ENCODE data around the gene TXNRD2. TPM values are rescaled to one million over a fixed set of nuclear protein-coding genes. Genes with fewer than 3 reads are reported as not detected.

Gene TXNRD2
- total RNA-seq, 1 donor from 2014 or later = 23.0 TPM

GRCh38 chr22:19988965-19989724, 47.5 kb upstream of the TXNRD2 start:
- Mint-ChIP-seq H3K9me3 (ENCODE audit: unreplicated experiment) (no peaks in the 10 kb centered on the region), H3K27ac (ENCODE audit: unreplicated experiment) (no peak overlapping the region)

DNA sequence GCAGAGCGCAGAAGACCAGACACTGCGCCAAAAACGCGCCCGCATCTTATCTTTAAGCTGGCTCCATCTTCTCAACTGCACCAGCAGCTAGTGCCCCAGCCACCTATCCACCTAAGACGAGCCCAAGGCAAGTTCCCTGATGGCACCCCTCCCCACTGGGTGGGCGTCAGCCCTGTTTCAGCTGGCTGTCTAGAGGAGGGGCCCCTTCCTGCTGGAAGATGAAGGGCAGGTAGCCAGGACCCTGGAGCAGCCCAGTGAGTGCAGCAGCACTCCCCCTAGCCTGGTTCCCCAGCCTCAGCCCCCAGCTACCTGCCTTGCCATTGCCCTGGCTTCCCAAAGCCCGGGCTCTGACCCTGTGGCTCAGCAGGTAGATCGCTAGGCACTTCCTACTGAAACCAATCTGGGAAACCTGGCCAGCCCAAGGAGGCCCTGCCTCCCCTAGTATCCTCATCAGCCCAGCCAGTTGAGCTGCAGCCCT, 46.8 kb upstream of the TXNRD2 start:
- Mint-ChIP-seq H3K27ac (ENCODE audit: unreplicated experiment) (no peak overlapping the region), H3K36me3 (ENCODE audit: low read depth, unreplicated experiment) (no peaks in the 10 kb centered on the region), H3K4me1 (ENCODE audit: unreplicated experiment) (no peaks in the 10 kb centered on the region), H3K9me3 (ENCODE audit: unreplicated experiment) (no peaks in the 10 kb centered on the region), H3K4me3 (ENCODE audit: unreplicated experiment) (no peak overlapping the region), H3K27me3 (ENCODE audit: unreplicated experiment) (peaks cover 11% of the 10 kb centered on the region)
- no peak for DNase-seq (ENCODE audit: low spot score)
- no peak for TF ChIP-seq CTCF (IDR thresholded peaks at IDR 0.05; ENCODE audit: unreplicated experiment)

More at GRCh38 chr22:19988965-19989724, 47.5 kb upstream of the TXNRD2 start:
- H3K36me3 Mint-ChIP-seq (ENCODE audit: low read depth, unreplicated experiment) = no peaks in the 10 kb centered on the region
- no peak for TF ChIP-seq CTCF (IDR thresholded peaks at IDR 0.05; ENCODE audit: unreplicated experiment)
- H3K4me3 Mint-ChIP-seq (ENCODE audit: unreplicated experiment) = no peak overlapping the region
- peaks cover 11% of the 10 kb centered on the region for H3K27me3 Mint-ChIP-seq (ENCODE audit: unreplicated experiment)
- H3K4me1 Mint-ChIP-seq (ENCODE audit: unreplicated experiment) = no peaks in the 10 kb centered on the region
- DNase-seq (ENCODE audit: low spot score) = no peak

DNA sequence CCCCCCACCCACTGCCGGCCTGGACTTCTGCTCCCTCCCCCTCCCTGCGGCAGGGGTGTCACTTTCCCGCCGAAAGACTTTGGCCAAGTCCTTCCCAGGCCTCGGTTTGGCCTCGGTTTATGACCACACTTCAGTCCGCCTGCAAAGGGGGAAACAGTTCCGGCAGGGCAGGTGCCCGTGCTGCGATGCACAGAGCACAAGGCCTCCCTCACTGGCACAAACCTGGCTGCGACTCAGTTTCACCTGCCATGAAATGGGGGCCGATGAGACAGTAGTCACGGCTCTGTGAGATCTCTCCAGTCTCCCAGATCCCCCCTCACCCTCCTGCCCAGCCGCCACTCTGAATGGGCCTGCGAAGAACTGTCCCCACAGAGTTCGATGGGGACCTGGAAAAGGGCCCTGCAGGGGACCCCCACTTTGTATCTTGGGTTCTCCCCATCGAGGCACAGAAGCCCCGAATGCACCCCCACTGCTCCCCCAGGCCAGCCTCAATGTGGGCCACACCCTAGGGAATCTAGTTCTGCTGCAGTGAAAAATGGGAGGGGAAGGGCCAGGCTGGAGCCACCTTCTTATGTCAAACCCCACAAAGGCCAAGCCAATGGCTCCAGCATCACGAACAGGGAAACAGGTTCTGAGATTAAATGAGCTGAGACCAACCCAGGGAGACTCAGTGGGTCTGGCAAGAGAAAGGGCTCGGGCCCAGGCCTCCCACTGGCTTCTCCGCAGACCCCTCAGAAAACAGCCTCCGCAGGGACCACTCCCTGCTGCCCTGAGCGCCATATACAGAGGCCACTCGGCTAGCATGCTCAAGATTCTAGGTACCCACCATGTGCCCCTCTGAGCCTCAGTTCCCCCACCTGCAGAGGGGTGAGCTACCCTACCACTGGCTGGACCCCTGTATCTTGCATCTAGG, 46.0 kb upstream of the TXNRD2 start:
- Mint-ChIP-seq H3K36me3 (ENCODE audit: low read depth, unreplicated experiment) (no peaks in the 10 kb centered on the region), H3K27ac (ENCODE audit: unreplicated experiment) (peak overlapping the region; percentile 13), H3K9me3 (ENCODE audit: unreplicated experiment) (no peaks in the 10 kb centered on the region), H3K4me3 (ENCODE audit: unreplicated experiment) (no peak overlapping the region), H3K27me3 (ENCODE audit: unreplicated experiment) (peaks cover 11% of the 10 kb centered on the region), H3K4me1 (ENCODE audit: unreplicated experiment) (no peaks in the 10 kb centered on the region)
- no peak for TF ChIP-seq CTCF (IDR thresholded peaks at IDR 0.05; ENCODE audit: unreplicated experiment)
- no peak for DNase-seq (ENCODE audit: low spot score)

DNA sequence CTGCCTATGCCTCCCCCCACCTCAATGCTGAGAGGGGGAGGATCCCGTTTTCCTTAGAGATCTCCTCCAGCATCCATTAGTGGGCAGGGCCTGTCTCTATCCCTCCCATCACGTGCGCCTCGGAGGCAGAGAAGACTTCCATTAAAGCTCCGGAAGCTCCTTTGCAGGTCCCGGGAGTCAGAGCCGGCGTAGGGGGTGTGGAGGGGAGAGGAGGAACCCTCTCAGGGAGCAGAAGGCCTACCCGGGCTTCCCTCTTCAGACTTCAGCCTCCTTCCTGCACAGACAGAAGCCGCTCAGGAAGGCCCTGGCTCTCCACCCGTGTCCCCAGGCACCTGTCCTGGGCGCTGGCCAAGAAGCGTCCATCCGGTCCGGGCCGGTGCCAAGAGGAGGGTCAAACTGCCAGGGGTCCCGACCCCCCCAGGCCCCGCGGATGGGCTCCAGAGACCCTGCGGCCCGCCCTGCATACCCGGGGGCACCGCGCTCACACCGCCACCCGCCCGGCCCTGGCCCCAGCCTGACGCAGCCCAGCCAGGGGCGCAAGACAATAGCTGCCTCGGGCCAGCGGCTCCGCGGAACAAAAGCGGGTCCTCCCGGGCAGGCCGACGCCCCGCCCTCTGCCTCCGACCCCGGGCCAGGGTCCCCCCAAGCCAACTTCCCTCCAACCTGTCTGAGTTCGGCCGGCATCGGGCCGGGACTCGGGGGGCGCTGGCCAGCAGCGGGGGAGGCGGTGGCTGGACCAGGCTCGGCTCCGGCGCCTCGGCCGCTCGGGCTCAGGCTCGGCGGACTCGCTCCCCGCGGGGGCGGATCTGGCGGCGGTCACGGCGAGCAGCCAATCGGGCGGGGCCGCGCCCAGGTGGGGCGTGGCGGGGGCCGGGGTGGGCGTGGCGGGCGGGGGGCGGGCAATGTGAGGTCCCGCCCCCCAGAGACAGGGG, 45.1 kb upstream of the TXNRD2 start:
- DNase-seq (ENCODE audit: low spot score) = peak; percentile 84
- Mint-ChIP-seq H3K27me3 (ENCODE audit: unreplicated experiment) (peaks cover 11% of the 10 kb centered on the region), H3K36me3 (ENCODE audit: low read depth, unreplicated experiment) (no peaks in the 10 kb centered on the region), H3K4me1 (ENCODE audit: unreplicated experiment) (no peaks in the 10 kb centered on the region), H3K27ac (ENCODE audit: unreplicated experiment) (peak overlapping the region; percentile 52), H3K9me3 (ENCODE audit: unreplicated experiment) (no peaks in the 10 kb centered on the region), H3K4me3 (ENCODE audit: unreplicated experiment) (peak overlapping the region; percentile 77)
- TF ChIP-seq CTCF (IDR thresholded peaks at IDR 0.05; ENCODE audit: unreplicated experiment) = no peak

All from endothelial cell (in vitro differentiated cells).